ENCODE results near the gene NEAT1.
"Not testable (repeated sequence)": the region's sequence is repeated elsewhere in the genome, so short reads cannot be mapped to it uniquely, and the experiment has no call there.

Gene NEAT1

DNA sequence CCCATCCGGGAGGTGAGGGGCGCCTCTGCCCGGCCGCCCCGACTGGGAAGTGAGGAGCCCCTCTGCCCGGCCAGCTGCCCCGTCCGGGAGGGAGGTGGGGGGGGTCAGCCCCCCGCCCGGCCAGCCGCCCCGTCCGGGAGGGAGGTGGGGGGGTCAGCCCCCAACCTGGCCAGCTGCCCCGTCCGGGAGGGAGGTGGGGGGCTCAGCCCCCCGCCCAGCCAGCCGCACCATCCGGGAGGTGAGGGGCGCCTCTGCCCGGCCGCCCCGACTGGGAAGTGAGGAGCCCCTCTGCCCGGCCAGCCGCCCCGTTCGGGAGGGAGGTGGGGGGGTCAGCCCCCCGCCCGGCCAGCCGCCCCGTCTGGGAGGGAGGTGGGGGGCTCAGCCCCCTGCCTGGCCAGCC lies 28.7 kb downstream of the NEAT1 start:
- DNase-seq (ENCODE audit: low spot score), result not testable (repeated sequence)

- DNase-seq (ENCODE audit: low spot score), result not testable (repeated sequence)
Observed at GRCh38 chr11:65452259-65452658, 29.7 kb downstream of the NEAT1 start.

DNA sequence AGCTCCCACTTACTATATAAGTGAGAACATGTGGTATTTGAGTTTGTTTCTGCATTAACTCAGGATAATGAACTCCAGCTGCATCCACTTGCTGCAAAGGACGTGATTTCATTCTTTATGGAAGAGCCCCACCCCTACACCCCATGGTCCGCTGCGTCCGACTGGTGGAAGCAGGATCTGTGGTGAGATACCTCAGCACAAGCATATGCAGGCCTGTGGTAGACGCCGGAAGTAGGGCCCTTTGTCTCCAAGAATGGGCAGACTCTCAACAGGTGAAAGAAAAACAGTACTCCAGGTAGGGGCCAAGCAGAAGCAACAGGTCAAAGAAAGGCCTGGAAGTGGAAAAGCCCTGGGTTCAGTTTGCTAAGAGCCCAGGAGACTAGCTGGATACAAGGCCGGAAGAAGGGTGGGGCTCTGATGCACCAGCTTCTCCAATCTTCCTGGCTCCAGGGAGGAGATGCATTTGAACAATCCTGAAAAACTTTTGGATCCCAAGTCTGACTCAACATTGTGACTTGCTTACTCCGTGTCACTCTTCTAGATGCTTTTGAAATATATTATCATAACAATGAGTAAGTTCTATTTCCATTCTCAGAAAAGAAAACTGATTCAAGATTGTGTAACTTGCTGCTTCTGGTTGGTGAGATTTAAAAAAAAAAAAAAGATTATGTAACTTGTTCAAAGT lies 30.4 kb downstream of the NEAT1 start:
- DNase-seq (ENCODE audit: low spot score), result peak; percentile 92

GRCh38 chr11:65454311-65454695 lies 31.7 kb downstream of the NEAT1 start:
- DNase-seq (ENCODE audit: low spot score), result peak; percentile 66

DNA sequence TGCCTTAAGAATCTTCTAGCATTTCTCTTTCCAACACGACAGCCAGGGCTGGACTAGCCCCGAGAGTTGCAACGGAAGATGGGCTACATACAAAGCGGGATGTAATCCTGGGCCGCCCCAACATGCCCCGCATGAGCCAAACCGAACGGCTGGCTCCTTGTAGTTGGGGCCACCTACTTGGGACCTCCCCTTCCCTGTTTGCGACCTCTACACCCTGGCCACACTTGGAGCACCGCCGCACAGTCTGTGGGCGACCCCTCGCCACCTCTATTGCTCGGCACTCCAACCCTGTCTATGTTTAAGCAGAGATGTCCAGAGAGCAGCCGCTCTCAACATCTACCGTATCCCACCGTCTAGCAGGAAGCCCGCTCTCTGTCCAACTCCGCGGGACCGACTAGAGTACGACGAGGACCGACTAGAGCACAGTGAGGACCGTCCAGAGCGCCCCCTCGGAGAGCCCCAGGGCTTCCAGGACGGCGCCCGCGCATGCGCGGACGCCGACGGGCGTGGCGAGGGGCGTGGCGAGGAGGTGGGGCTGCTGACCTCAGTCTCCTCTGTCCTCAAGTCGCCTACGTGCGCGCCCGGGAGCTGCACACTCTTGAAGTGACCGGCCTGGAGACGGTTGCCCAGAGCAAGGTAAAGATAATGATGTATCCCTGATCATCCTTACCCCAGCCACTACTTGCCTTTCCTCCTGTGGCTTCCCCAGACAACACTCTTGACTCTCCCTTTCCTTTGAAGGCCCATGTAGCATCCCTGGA lies 32.3 kb downstream of the NEAT1 start:
- peak; percentile 94 for DNase-seq (ENCODE audit: low spot score)

DNA sequence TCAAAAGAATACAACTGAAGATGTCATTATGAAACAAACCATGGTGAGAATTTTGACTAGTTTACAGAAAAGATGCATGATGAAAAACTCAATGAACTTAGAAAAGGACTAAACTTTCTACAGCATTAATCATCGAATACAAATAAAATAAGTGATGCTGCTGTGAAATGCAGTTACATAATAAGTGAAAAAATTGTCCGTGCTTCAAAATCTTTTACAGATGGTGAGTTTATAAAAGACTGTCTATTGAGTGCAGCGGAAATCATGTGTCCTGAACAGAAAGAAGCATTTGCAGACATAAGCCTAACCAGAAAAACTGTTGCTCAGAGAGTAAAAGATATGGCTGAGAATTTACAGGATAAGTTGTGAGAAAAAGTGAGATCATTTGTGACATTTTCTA lies 33.8 kb downstream of the NEAT1 start:
- peak; percentile 51 for DNase-seq (ENCODE audit: low spot score)

- DNase-seq (ENCODE audit: low spot score), result no peak
Observed at GRCh38 chr11:65459552-65459951, 37.0 kb downstream of the NEAT1 start.

DNA sequence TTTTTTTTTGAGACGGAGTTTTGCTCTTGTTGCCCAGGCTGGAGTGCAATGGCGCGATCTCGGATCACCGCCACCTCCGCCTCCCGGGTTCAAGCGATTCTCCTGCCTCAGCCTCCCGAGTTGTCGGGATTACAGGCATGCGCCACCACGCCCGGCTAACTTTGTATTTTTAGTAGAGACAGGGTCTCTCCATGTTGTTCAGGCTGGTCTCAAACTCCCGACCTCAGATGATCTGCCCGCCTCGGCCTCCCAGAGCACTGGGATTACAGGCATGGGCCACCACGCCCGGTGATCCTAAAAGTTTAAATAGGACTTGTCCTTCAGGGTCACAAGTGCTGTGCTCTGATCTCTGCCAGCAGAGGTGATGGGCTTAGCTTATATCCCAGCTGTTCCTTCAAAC lies 42.9 kb downstream of the NEAT1 start:
- DNase-seq (ENCODE audit: low spot score), result not testable (repeated sequence)

DNA sequence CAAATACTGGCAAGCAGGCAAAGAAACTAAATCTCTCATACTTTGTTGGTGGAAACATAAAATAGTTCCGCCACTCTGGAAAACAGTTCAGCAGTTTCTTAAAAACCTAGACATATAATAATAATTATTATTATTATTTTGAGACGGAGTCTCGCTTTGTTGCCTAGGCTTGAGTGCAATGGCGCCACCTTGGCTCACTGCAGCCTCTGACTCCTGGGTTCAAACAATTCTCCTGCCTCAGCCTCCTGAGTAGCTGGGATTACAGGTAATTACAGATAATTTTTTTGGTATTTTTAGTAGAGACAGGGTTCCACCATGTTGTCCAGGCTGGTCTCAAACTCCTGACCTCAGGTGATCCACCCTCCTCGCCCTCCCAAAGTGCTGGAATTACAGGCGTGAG lies 44.7 kb downstream of the NEAT1 start:
- not testable (repeated sequence) for DNase-seq (ENCODE audit: low spot score)

- no peak for DNase-seq (ENCODE audit: low spot score)
Observed at GRCh38 chr11:65468874-65469333, 46.3 kb downstream of the NEAT1 start.

- no peak for DNase-seq (ENCODE audit: low spot score)
Observed at GRCh38 chr11:65470433-65471049, 47.9 kb downstream of the NEAT1 start.

DNA sequence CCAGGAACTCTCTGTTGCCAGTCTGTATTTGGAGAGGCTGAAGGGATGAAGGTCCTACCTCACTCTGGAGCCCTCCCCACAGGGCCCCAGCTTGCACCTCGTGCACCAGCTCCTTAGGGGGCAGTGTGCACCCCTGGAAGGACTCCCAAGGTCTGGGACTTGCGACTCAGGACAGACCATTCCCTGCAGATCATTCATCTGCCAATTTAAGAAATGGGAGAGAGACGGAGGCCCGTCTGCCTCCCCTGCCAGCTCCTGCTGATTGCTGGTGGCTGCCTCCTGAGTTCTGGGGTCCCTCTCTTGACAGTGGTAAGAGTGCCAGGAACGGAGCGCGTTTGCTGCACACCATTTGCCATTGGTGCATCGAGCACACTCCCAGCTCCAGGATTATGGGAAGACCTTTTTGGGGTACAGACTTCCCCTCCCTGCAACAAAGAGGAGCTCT lies 48.9 kb downstream of the NEAT1 start:
- peak; percentile 78 for DNase-seq (ENCODE audit: low spot score)

GRCh38 chr11:65472588-65473277 lies 50.1 kb downstream of the NEAT1 start:
- DNase-seq (ENCODE audit: low spot score), result not testable (repeated sequence)

DNA sequence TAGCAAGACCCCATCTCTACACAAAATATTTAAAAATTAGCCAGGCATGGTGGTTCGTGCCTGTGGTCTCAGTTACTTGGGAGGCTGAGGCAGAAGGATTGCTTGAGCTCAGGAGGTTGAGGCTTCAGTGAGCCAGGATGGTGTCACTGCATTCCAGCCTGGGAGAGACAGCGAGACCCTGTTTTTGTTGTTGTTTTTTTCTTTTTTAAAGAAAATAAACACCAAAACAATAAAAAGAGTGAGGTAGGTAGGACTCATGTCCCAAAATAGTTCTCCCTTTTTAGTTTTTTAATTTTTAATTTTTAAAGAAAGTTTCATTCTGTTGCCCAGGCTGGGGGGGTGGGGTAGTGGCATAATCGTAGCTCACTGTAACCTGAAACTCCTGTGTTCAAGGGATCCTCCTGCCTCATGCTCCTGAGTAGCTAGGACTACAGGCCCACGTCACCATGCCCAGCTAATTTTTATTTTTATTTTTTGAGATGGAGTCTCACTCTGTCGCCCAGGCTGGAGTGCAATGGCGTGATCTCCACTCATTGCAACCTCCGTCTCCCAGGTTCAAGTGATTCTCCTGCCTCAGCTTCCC lies 50.8 kb downstream of the NEAT1 start:
- no peak for DNase-seq (ENCODE audit: low spot score)

DNA sequence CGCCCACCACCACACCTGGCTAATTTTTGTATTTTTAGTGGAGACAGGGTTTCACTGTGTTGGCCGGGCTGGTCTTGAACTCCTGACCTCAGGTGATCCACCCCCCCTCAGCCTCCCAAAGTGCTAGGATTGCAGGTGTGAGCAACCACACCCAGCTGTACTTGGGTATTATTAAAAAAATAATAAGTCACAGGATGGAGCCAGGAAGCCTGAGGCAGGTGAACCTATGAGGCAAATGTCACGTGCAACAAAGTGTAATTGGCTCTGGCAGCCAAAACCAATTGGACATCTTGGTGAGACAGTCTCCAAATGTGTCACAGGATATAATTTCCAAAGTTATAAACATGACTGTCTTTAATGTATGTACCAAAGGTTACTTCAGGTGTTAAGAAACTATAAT lies 52.3 kb downstream of the NEAT1 start:
- no peak for DNase-seq (ENCODE audit: low spot score)

DNA sequence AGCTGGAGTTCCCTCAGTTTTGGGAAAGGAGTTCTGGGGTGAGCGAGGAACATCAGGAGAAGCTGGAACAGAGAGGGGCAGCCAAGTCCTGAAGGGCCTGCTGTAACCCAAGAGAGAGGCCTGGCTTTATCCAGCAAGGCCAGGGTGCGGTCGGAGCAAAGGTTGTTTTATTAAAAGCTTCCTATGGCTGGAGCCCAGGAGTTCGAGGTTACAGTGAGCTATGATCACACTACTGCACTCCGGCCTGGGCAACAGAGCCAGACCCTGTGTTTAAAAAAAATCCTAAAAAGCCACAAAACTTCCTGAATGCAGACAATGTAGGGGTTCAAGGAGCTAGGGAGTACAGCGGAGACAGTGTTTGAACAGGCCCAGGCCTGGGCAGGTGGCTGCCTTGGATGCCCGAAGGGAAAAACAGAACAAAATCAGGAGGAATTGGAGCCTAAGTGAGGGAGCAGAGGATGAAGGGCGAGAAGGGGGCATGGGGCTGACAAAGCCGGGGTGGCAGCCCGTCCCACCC lies 54.1 kb downstream of the NEAT1 start:
- no peak for DNase-seq (ENCODE audit: low spot score)

DNA sequence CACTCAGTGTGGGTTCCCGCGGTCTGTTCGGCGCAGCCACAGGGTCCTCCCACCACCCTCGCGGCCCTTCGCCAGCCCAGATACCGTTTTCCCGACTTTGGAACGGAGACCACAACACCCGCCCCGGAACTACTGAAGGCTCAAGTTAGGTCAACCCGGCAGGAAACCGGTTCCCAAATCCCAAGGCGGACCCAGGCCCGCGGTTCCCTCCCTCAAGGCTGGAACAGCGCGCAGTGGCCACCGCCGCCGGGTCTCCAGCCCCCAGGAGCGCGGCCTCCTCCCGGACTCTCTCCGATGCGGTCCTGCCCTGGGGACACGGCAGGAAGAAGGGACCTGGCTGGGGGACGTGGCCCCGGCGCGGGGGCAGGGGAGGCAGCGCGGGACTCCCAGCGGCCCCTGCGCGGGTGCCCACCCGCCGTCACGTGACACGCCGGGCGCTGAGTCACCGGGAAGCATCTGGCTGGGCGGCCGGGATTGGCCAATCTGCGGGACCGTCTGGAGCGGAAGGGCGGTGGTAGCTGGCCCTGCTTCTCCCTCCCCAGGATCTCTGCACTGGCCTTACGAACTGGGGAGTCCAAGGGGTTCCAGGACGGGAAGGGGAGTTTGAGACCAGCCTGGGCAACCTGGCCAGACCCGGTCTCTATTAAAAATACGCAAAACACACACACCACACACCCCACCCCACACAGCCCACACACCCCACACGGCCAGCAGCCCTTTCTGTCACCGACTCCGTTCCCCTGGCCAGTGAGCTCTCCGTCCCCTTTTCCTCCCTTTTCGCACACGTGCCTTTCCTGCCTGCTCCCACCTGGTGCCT lies 54.8 kb downstream of the NEAT1 start:
- peak; percentile 95 for DNase-seq (ENCODE audit: low spot score)

GRCh38 chr11:65478388-65479183 lies 56.0 kb downstream of the NEAT1 start:
- DNase-seq (ENCODE audit: low spot score), result no peak

DNA sequence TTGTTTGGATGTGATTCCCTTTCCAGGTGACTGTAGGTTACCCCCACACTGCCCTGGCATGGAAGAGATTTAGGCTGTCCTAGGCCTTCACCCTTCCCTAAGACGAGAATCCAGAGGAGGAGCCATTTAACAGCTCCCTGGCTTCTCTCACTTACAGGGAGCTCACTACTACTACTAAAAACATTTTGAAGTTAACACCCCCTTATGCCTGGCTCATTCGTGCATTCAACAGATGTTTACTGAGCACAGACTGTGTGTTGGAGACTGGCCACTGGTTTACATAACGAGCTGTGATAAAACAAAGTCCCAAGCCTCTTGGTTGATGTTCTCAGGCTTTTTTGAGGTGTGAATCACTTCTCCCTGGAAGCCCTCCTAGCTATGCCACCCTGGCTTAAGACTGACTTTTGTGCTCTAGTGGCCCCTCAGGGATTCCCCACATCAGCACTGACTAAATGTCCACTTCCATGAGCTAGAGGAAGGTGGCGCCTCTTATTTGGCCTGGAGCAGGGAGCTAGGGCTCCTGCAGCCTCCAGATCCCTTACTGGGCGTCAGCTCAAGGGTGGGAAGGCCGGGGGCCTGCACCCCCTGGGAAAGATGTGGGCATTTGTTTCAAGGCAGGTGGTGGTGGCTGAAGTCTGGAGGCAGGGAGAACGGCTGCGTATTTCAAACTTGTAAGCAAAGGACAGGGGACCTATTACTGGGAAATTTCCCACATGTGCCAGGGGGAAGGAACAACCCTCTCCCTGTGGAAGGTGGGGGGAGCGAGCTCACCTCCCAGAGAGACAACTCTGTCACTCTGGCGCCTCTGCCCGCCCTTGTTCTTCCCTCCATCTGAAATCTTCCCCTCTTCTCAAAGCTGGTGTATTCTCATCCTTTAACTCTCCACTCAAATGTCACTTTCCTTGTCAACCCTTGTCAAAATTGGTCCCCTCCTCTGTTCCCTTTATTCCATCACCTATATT lies 56.9 kb downstream of the NEAT1 start:
- DNase-seq (ENCODE audit: low spot score), result peak; percentile 57
